ENCODE results near the gene ATP5F1D. TPM values are rescaled to one million over a fixed set of nuclear protein-coding genes. Genes with fewer than 3 reads are reported as not detected.

The ATP5F1D gene
- total and polyA plus RNA-seq, 2 of the 8 experiments (the other 6 are each of a cell fraction or from before 2014, with no cell fraction given) = 174 to 249 TPM

DNA sequence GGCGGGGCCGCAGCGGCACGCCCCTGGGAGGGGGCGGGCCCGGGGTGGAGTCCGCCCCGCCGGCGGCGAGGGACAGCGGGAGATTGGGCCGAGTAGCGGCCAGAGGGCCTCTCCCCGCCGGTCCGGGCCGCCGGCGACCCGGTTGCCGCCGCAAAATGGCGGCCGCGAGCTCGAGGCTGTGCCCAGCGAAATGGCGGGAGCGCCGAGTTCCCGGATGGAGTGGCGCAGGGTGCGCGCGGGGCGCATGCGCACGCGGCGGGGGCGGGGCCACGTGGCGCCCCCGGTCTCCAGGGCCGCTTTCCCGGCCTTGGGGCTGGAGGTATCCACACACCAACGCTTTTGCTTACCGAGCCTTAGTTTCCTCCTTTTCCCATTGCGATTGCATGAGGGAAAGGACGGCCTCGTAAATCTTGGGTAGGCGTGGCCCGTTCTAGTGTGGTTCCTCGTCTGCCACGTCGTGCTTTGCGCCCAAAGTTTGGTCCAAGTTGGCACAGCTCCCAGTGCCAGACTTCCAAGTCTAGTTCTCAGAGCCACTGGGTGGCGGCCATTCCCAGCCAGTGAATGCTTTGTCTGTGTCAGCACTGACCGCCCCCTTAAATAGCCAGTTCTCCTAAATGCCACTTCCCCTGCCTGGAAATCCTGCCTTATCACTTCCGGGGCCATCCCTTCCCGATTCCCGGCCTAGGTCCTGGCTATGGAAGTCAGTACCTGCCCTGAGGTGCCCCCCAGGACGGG lies 28.1 kb downstream of the ATP5F1D start (continued):
- TF ChIP-seq NRF1 (IDR thresholded peaks at IDR 0.05; ENCODE audit: low read depth, low read length) = peak; percentile 92
- TF ChIP-seq SP1 (IDR thresholded peaks at IDR 0.05; ENCODE audit: low read depth, low read length) = no peak
- peak; percentile 23; the same call in 1 of the 2 replicates for TF ChIP-seq TEAD4 (IDR thresholded peaks at IDR 0.05; ENCODE audit: low read depth, low read length)
- TF ChIP-seq TAF7 (optimal IDR thresholded peaks at IDR 0.05; ENCODE audit: borderline replicate concordance, low read depth, low read length) = peak; percentile 4
- TF ChIP-seq RBBP5 (IDR thresholded peaks at IDR 0.05; ENCODE audit: borderline replicate concordance, low read depth, low read length) = 0 out of 2 replicates have a peak, but pooled peaks have one; percentile 32
- TF ChIP-seq, protein P1, sequence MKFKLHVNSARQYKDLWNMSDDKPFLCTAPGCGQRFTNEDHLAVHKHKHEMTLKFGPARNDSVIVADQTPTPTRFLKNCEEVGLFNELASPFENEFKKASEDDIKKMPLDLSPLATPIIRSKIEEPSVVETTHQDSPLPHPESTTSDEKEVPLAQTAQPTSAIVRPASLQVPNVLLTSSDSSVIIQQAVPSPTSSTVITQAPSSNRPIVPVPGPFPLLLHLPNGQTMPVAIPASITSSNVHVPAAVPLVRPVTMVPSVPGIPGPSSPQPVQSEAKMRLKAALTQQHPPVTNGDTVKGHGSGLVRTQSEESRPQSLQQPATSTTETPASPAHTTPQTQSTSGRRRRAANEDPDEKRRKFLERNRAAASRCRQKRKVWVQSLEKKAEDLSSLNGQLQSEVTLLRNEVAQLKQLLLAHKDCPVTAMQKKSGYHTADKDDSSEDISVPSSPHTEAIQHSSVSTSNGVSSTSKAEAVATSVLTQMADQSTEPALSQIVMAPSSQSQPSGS (IDR thresholded peaks at IDR 0.05; ENCODE audit: low read length) = peak; percentile 37; the same call in 1 of the 2 replicates
- peak; percentile 96 for TF ChIP-seq E2F6 (IDR thresholded peaks at IDR 0.05)
- peak; percentile 86; the same call in 1 of the 2 replicates for TF ChIP-seq TAF1 (IDR thresholded peaks at IDR 0.05; ENCODE audit: low read depth, low read length)
- peak; percentile 31 for TF ChIP-seq SP4 (IDR thresholded peaks at IDR 0.05; ENCODE audit: low read length)
- TF ChIP-seq SIN3A (conservative IDR thresholded peaks at IDR 0.05 in 1 of 2, IDR thresholded peaks at IDR 0.05 in 1 of 2; ENCODE audit: low read depth in 1 of 2, low read length in 2 of 2) = peak; percentile 44 to 74; a peak in 2 of 4 replicates
- no peak for TF ChIP-seq BACH1 (IDR thresholded peaks at IDR 0.05; ENCODE audit: low read length)
- TF ChIP-seq, protein P2, sequence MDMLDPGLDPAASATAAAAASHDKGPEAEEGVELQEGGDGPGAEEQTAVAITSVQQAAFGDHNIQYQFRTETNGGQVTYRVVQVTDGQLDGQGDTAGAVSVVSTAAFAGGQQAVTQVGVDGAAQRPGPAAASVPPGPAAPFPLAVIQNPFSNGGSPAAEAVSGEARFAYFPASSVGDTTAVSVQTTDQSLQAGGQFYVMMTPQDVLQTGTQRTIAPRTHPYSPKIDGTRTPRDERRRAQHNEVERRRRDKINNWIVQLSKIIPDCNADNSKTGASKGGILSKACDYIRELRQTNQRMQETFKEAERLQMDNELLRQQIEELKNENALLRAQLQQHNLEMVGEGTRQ (IDR thresholded peaks at IDR 0.05; ENCODE audit: low read length) = peak; percentile 73
- peak in 1 of 3 experiments; percentile 4; a peak in 1 of 4 replicates for TF ChIP-seq CTCF (IDR thresholded peaks at IDR 0.05; ENCODE audit: control extremely low read depth in 1 of 3, insufficient read depth in 1 of 3, low read depth in 1 of 3, low read length in 3 of 3)
- TF ChIP-seq PHF8 (conservative IDR thresholded peaks at IDR 0.05; ENCODE audit: low read depth, low read length) = peak; percentile 54; the same call in 1 of the 2 replicates

Measured in H1 (cell line).